Measurements from ENCODE around the gene NAV3.

DNA sequence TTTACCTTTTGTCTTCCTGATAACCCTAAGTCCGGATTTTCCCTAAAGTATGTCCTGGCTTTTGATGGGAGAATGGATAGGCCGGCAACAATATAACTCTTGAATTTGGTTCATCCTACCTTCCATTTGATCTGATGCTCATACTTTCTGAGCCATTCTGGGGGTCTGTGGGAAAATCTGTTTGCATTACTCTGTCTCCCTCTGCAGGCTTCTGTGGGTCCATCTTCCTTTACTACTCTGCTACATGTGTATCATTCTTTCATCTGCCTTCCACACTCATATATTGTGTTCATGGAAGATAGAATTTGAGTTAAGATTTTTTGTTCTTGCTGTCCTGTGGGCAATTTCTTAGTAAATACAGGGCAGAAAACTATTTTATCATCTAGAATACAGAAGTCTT is 101.5 kb downstream of the NAV3 start:
- TF ChIP-seq, protein P1, sequence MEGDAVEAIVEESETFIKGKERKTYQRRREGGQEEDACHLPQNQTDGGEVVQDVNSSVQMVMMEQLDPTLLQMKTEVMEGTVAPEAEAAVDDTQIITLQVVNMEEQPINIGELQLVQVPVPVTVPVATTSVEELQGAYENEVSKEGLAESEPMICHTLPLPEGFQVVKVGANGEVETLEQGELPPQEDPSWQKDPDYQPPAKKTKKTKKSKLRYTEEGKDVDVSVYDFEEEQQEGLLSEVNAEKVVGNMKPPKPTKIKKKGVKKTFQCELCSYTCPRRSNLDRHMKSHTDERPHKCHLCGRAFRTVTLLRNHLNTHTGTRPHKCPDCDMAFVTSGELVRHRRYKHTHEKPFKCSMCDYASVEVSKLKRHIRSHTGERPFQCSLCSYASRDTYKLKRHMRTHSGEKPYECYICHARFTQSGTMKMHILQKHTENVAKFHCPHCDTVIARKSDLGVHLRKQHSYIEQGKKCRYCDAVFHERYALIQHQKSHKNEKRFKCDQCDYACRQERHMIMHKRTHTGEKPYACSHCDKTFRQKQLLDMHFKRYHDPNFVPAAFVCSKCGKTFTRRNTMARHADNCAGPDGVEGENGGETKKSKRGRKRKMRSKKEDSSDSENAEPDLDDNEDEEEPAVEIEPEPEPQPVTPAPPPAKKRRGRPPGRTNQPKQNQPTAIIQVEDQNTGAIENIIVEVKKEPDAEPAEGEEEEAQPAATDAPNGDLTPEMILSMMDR (IDR thresholded peaks at IDR 0.05), result no peak
- TF ChIP-seq EP300 (IDR thresholded peaks at IDR 0.05) (no peak), POLR2AphosphoS5 (IDR thresholded peaks at IDR 0.05) (no peak)
